HG03060 (cell line): ENCODE measurements around the gene FGGY.
"Not testable (repeated sequence)": the region's sequence is repeated elsewhere in the genome, so short reads cannot be mapped to it uniquely, and the experiment has no call there.

ENCODE experiments used
- ATAC-seq: cut with Tn5 transposase; IDR thresholded peaks from one replicate; pipeline ENCODE4 v1.9.1; 2021; ENCODE audit warnings: low read depth, moderate number of reproducible peaks; ENCODE audit not compliant: unreplicated experiment

FGGY gene

GRCh38 chr1:59474496-59474895 lies 177.6 kb downstream of the FGGY start:
- ATAC-seq, result no peak

GRCh38 chr1:59475737-59476136 lies 178.8 kb downstream of the FGGY start:
- no peak for ATAC-seq

GRCh38 chr1:59477286-59477685 lies 180.4 kb downstream of the FGGY start:
- no peak for ATAC-seq

GRCh38 chr1:59477867-59478266 lies 181.0 kb downstream of the FGGY start:
- ATAC-seq, result no peak

- ATAC-seq, result no peak
Measured at GRCh38 chr1:59478822-59479221, 181.9 kb downstream of the FGGY start.

- no peak for ATAC-seq
Measured at GRCh38 chr1:59480188-59480888, 183.4 kb downstream of the FGGY start.

GRCh38 chr1:59481881-59482505 lies 185.1 kb downstream of the FGGY start:
- no peak for ATAC-seq

GRCh38 chr1:59482986-59483385 lies 186.1 kb downstream of the FGGY start:
- no peak for ATAC-seq

GRCh38 chr1:59484096-59484495 lies 187.2 kb downstream of the FGGY start:
- ATAC-seq, result no peak

- ATAC-seq, result no peak
Measured at GRCh38 chr1:59485171-59485570, 188.3 kb downstream of the FGGY start.

- no peak for ATAC-seq
Measured at GRCh38 chr1:59485949-59486348, 189.1 kb downstream of the FGGY start.

GRCh38 chr1:59486615-59487014 lies 189.7 kb downstream of the FGGY start:
- ATAC-seq, result no peak

GRCh38 chr1:59487335-59488031 lies 190.6 kb downstream of the FGGY start:
- ATAC-seq, result no peak

- ATAC-seq, result no peak
Measured at GRCh38 chr1:59492500-59492899, 195.6 kb downstream of the FGGY start.

- ATAC-seq, result no peak
Measured at GRCh38 chr1:59494145-59494833, 197.4 kb downstream of the FGGY start.

- not testable (repeated sequence) for ATAC-seq
Measured at GRCh38 chr1:59496156-59496555, 199.3 kb downstream of the FGGY start.

- ATAC-seq, result no peak
Measured at GRCh38 chr1:59497616-59498015, 200.7 kb downstream of the FGGY start.

GRCh38 chr1:59498640-59499039 lies 201.7 kb downstream of the FGGY start:
- no peak for ATAC-seq

GRCh38 chr1:59499273-59499942 lies 202.5 kb downstream of the FGGY start:
- no peak for ATAC-seq

- ATAC-seq, result no peak
Measured at GRCh38 chr1:59499943-59500569, 203.2 kb downstream of the FGGY start.
